GM19455 (cell line): ENCODE measurements around the gene IL21R.
"Not testable (repeated sequence)": the region's sequence is repeated elsewhere in the genome, so short reads cannot be mapped to it uniquely, and the experiment has no call there.

ENCODE experiments used
- ATAC-seq: cut with Tn5 transposase; IDR thresholded peaks from one replicate; pipeline ENCODE4 v1.9.1; 2021; ENCODE audit not compliant: unreplicated experiment

The IL21R gene

DNA sequence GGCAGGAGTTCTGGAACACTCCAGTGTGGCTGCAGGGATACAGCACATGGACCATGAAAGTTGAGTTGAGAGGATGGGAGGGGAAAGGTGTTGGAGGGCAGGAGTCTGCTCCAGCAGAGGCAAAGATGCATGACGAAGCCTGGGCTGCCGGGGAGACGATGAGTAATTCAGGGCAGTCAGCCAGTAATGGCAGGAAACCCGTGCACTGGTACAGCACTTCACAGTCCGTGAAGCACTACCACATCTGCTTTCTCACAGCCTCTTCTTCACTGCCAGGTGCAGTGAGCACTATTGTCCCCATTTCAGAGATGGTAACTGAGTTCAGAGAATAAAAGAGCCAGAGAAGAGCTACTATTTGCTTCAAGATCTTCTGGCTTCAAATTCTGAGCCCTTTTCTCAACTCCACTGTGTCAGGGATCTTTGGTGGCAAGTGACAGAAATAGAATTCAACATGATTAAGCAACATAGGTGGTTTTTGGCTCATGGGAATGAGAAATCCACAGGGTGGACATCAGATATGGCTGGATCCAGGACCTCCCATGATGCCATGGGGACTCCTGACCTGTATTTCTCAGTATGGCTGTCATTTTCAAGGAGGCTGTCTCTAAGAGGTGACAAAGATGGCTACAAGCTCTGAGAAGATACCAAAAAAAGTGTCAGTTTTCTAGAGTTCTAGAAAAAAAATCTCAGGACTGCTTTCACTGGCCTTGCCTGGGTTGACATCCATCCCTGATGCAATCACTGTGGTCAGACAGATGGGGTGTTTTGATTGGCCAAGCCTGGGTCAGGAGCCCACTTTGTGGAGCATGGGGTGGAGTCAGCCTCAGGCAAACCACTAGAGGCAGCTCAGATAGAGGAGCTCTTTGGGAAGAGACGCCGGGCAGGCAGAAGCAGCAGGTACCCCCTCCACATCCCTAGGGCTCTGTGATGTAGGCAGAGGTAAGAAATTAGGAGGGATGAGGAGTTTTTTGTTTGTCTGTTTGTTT lies 24.7 kb downstream of the IL21R start:
- ATAC-seq: peak; percentile 66

DNA sequence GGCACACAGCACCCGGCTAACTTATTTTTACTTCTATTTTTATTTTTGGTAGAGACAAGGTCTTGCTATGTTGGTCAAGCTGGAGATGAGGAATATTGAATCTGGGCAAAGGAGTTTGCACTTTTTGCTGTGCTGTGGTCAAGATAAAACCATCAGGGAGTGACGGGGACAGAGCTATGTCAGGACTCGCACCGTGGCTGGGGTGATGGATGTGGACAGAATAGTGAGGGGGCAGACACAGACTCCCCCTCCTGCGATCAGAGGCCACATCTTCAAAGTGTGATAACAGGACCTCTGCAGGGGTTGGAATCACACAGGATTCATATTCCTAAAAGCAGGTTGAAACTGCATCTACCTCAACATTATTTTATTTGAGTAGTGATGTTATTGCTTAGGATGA lies 25.6 kb downstream of the IL21R start:
- ATAC-seq: no peak

DNA sequence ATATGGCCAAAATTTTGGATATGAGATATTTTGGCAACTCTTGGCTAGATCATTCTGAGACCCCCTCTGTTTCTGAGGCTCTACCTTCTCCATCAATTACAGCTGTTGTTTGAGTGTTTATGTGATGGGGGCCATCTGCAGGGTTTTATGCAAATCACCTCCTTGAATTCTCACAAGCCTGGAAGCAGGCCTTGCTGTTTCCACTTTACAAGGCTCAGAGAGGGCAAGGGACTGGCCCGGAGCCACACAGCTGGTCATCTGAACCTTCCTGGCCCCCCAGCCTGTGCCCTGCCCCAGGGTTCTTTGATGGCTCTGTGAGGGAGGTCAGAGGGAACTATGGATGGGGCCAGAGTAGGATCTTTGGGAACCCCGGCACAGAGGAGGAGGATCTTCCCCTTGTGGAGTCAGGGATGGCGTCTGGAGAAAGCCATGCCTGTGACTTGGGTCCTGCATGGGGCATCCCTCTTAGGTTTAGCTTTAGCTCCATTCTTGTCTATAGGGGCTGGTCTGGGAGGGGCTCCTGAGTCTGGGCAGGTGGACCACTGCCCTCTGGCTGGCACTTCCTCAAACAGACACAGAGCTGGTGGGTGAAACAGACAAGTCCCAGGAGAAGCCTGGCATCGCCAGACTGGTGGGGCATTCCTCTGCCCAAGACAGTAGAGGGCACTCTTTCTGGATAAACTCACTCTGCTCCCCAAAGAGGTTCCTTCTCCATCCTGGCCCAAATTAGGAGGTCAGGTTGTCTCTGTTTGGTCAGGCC lies 26.2 kb downstream of the IL21R start:
- no peak for ATAC-seq

DNA sequence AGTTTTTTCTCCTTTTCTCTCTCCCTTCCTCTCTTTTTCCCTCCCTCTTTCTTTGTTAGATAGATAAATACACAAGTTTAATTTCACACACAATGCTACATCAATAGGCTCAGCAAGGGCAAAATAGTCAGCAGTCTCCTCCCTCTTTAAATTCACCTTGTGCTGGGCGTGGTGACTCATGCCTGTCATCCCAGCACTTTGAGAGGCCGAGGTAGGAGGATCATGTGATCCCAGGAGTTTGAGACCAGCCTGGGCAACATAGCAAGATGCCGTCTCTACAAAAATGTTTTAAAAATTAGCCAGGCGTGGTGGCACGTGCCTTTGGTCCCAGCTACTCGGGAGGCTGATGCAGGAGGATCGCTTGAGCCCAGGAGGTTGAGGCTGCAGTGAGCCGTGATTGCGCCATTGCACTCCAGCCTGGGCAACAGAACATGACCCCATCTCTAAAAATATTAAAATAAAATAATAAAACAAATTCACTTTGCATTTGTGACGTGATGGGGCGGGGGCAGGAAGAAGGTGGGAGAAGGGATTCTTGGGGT lies 27.4 kb downstream of the IL21R start:
- ATAC-seq: no peak

DNA sequence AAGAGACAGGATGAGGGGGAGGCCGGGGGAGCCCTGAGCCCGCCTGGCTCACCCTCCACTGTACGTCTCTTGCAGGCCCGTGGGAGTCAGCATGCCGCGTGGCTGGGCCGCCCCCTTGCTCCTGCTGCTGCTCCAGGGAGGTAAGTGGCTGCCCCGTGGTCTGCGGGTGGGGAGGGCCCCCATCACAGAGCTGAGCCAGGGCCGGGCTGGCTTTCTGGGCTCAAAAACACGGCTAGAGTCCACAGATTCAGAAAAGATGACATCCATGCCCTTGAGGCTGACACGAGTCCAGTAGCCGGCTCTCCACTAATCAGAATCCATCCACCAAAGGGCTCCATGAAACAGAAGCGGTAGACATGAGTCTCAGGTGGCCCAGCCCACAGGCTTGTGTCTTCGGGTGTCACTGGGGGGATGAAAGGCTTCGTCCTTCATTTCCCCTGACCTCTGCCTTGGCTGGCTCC lies 28.0 kb downstream of the IL21R start:
- ATAC-seq: no peak

DNA sequence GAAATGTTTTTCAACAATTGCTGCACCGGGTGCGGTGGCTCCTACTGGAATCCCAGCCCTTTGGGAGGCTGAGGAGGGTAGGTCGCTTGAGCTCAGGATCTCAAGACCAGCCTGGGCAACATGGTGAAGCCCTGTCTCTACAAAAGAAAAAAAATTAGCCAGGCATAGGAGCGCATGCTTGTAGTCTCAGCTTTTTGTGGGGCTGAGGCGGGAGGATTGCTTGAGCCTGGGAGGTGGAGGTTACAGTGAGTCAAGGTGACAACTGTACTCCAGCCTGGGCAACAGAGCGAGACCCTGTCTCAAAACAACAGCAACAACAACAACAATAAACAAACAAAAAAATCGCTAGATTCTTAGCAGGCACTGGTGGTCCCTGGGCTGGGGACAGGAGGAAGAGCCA lies 28.5 kb downstream of the IL21R start:
- ATAC-seq: no peak

DNA sequence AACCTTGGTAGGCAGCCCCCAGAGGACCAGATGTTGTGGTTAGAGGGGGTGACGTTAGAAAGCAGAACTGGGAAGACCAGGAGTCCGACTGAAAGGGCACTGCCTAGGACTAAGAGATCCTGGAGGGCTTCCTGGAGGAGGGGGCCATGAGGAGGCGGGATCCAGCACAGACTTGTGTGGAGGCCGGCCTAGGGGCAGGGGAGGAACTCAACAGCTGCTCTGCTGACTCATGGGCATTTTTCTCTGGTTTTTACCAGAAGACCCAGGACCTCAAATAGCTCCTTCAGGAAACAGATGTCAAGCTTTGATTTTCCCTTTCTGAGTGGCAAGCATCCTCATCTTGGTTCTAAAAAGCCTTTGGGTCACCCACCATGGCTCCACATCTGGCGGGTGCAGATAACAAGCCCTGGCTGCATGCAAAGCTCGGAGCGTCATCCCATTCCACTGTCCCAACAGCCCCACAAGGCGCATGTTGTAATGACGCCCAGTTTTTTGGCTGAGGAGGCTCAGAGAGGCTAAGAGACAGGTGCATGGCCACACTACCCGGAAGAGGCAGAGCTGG lies 29.0 kb downstream of the IL21R start:
- ATAC-seq: no peak

DNA sequence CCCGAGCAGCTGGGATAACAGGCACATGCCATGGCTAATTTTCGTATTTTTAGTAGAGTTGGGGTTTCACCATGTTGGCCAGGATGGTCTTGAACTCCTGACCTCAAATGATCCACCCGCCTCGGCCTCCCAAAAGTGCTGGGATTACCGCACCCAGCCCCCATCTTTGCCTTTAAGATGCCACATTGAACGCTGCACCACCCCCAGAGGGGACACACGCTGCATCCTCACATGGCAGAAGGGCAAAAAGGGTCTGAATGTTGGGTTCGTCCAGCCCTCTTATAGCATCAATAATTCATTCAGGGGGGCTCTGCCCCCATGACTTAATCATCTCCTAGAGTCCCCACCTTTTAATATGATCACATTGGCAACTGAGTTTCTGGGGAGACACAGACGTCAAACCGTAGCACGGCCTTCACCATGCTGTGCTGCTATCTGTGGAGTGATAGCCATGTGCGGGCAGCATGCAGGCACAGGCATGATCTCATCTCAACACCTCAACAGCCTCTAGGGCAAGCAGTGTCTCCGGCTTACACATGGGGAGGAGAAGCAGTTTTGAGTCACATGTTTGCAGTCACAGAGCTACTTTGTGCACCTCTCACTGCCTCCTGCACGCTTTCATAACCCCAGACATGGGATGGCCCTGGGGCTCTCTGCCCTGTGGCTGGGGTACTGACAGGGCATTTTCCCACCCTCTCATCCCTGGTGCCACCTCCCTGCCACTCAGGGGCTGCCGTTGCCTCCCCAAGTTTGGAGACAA lies 30.0 kb downstream of the IL21R start:
- no peak for ATAC-seq

DNA sequence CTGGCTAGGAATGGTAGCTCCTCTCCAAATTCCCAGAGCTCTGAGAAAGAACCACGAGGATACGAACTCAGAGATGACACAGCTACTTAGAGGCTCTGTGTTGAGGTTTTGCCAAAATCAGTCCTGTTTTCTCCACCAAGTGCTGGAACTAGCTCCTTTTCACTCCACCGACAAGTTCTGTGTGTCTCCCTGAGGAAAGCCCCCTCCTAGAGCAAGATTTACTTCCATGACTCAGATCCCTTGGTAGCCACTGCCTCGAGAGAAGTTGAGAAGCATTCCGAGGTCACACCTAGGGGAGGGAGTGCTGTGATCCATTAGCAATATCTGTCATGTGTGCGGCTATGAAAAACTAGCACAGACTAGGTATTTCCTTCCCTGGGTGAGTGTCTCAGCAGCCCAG lies 30.6 kb downstream of the IL21R start:
- no peak for ATAC-seq

DNA sequence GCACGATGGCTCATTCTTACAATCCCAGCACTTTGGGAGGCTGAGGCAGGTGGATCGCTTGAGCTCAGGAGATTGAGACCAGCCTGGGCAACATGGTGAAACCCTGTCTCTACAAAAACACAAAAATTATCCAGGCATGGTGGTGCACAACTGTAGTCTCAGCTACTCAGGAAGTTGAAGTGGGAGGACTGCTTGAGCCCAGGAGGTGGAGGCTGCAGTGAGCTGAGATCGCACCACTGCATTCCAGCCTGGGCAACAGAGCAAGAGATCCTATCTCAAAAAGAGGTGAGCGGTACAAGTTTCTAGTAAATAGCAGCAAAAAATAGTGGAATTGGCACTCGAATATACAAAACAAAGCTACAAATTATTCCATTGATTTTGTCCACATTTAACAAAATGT lies 31.2 kb downstream of the IL21R start:
- not testable (repeated sequence) for ATAC-seq

DNA sequence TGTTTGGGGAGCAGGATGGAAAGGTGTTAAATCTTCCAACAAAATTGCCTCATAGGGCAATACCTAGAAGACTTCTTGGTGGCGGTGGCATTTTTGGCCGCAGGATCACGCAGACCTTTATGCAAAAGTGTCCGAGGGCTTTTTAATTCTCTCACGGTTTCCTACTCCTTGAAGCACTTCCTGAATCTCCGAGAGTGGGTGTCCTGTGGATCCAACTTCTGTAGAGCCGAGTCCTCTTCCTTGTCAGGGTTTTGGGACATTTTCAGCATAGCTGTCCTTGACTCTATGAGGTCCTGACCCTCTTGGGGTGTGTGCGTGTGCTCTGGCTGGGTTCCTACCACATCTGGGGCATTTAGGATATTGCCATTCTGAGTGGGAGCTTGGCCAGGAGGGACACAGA lies 31.7 kb downstream of the IL21R start:
- ATAC-seq: no peak

DNA sequence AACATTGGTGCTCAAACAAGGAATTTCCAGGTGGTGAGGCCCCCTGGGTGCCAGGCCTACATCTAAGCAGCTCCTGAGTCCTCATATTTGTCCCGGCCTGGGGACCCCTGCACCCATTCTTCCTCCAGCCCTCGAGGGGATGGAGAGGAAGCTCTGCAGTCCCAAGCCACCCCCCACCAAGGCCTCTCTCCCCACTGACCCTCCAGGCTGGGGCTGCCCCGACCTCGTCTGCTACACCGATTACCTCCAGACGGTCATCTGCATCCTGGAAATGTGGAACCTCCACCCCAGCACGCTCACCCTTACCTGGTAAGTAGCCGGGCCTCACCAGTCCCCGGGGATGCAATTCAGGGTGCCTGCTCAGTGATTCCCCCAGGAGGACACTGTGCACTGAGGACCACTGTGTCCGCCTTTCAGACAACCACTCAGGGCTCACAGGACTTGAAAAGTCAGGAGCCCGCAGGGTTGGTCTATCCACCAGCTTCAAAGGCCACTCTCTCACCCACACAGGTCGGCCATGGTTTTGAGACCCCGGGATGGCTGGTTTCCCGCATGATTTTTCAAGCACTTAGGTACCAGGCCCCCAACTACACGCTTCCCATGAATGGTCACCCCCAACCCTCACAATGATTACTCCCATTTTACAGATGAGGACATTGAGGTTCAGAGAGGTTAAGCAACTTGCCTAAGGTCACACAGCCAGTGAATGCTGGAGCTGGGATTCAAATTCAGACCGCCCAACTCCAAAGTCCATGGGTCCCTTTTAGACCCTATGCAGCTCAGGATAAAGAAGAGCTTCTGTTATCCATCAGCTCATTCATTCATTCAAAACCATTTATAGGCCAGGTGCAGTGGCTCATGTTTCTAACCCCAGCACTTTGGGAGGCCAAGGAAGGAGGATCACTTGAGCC lies 32.4 kb downstream of the IL21R start:
- no peak for ATAC-seq

DNA sequence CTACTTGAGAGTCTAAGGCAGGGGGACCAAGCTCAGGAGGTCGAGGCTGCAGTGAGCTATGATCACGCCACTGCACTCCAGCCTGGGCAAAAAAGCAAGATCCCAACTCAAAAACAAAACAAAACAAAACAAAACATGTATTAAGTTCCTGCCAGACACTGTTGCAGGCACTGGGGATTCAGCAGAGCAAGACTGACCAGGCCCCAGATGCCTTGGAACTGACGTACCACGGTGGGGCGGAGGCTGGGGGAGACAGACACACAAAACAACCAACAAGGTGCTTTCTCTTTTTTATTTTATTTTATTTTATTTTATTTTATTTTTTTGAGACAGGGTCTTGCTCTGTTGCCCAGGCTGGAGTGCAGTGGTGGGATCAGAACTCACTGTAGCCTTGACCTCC lies 33.2 kb downstream of the IL21R start:
- not testable (repeated sequence) for ATAC-seq

DNA sequence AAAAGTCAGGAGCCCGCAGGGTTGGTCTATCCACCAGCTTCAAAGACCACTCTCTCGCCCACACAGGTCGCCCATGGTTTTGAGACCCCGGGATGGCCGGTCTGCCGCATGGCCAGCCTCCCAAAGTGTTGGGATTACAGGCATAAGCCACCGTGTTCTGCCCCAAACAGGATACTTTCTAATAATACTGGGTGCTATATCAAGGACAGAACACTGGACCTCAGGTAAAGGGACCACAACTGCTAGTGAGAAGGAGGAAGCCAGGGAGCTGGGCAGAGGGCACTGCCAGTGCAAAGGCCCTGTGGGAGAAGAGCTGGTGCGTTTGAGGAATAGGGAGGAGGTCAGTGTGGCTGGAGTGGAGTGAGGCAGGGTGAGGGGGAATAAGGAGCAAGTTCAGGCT lies 34.1 kb downstream of the IL21R start:
- ATAC-seq: no peak

DNA sequence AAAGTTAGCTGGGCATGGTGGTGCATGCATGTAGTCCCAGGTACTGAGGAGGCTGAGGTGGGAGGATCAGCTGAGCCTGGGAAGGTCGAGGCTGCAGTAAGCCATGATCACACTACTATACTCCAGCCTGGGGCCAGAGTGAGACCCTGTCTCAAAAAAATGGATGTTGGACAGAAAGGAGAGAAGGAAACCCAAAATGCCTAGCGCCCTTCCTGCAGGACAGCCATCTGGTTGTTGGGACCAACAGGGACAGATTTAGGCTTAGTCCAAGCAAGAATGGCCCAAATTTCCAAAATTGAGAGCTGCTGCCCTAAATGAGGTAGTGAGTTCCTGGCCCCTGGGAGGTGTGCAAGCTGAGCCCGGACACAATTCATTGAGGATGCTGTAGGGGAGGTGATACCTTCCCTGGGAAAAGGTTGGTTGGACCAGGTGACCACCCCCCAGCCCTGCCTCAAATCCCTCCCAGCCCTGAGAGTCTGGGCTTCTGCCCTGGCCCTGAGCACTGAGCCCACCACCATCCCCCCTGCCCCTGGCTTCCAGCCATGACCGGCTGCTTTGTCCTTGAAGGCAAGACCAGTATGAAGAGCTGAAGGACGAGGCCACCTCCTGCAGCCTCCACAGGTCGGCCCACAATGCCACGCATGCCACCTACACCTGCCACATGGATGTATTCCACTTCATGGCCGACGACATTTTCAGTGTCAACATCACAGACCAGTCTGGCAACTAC lies 35.1 kb downstream of the IL21R start:
- no peak for ATAC-seq

DNA sequence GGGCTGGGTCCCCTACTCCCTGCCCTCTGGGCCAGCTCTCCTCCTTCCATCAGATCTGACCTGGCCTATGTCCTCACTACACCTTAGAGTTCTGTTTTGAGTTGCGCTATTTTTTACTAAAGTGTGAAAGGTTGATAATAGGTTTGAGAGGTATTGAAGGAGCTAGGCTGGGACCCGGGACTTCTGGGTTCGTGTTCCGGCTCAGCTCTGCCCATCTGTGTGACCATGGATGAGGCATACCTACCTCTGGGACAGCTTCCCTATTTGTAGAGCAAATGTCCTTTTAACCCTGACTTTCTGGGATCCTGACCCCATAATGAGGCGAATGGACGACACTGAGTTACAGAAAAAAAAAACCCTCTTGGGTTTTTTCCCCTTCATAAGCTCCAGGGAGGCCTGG lies 36.0 kb downstream of the IL21R start:
- ATAC-seq: no peak

DNA sequence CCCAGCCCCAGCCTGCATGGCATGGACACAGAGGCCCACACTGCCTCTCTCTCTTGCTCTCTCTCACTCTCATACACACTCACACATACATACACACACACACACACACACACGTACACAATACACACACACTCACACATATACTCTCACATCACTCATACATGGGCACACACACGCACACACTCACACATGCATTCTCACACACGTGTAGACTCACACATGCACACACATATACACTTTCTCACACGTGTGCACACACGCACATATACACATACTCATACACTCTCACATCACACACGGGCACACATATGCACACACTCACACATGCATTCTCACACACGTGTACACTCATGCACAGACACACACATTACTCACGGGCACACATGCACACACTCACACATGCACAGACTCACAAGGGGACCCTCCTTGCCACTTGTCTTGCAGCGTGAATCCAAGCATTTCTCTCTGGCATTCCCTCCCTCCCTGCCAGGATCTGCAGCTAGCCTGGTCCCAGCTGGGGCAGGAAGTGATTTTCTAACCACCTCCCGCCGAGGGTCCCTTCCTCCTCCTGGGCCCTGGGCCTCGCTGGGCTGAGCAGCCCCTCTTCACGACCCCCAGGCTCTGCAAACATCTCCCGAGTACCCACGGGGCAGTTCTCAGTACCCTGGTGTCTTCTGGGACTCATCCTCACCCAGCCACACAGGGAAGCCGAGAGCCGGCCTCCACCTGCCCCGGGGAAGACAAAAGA lies 37.5 kb downstream of the IL21R start:
- ATAC-seq: no peak

DNA sequence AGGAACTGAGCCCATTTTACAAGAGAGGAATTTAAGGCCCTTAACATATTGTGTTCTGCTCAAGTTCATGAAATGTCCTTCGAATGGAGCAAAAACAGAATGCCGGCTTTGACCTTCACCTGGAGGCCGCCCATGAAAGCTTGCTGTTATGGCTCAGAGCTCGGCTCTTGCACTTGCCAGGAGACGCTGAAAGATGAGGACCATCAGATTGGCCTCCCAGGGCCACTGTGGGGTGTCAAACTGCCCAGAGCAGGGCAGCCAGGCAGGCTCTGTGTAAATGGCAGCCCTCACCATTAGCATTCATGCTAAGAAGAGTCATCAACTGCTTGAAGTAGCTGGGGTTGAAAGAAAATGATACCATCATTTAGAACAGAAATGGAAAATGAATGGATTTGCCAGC lies 39.3 kb downstream of the IL21R start:
- ATAC-seq: no peak
